Measurements from ENCODE around the gene JAM3.

The JAM3 gene

DNA sequence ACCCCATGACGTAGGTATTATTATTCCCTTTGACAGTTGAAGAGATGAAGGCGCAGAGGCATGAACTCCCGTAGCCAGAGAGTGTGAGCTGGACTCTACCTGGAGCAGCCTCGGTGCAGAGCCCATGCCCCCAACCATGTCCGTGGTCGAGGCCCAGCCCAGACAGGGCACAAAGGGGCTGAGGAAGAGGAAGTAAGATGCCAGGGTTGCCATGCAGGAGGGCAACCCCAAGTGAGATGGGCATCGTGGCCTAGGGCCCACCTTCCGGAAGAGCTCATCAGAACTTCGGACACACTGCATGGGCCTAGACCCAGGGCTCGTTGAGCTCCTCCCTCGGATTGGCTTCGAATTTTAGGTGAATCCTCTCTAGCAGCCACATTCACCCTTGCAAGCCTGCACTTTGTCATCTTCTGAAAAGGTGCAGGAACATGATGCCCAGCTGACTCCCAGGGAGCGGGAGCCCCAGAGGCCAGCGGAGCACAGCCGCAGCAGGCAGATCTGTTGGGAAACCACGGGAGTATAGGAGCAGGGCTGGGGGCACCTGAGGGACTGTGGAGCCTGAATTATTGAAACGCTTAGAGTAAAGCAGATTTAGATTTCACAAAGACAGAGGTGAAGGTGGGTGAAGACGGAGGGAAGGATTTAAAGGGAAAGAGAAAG is 29.0 kb upstream of the JAM3 start:
- Histone ChIP-seq H3K36me3 (ENCODE audit: control insufficient read depth, insufficient read depth, low read length) (no peaks in the 10 kb centered on the region), H3K27me3 (replicated peaks; ENCODE audit: control insufficient read depth, insufficient read depth, low read length, poor library complexity, severe bottlenecking) (no peaks in the 10 kb centered on the region), H3K9me3 (ENCODE audit: control insufficient read depth, low read length) (no peaks in the 10 kb centered on the region), H3K4me3 (ENCODE audit: insufficient read depth, low read depth, low read length, poor library complexity, severe bottlenecking) (no peak overlapping the region), H3K27ac (ENCODE audit: insufficient read depth, low read length, poor library complexity, severe bottlenecking) (no peak overlapping the region), H3K4me1 (ENCODE audit: control insufficient read depth, insufficient read depth, low read length, poor library complexity, severe bottlenecking) (peaks cover 8% of the 10 kb centered on the region)
- DNase-seq = no peak

DNA sequence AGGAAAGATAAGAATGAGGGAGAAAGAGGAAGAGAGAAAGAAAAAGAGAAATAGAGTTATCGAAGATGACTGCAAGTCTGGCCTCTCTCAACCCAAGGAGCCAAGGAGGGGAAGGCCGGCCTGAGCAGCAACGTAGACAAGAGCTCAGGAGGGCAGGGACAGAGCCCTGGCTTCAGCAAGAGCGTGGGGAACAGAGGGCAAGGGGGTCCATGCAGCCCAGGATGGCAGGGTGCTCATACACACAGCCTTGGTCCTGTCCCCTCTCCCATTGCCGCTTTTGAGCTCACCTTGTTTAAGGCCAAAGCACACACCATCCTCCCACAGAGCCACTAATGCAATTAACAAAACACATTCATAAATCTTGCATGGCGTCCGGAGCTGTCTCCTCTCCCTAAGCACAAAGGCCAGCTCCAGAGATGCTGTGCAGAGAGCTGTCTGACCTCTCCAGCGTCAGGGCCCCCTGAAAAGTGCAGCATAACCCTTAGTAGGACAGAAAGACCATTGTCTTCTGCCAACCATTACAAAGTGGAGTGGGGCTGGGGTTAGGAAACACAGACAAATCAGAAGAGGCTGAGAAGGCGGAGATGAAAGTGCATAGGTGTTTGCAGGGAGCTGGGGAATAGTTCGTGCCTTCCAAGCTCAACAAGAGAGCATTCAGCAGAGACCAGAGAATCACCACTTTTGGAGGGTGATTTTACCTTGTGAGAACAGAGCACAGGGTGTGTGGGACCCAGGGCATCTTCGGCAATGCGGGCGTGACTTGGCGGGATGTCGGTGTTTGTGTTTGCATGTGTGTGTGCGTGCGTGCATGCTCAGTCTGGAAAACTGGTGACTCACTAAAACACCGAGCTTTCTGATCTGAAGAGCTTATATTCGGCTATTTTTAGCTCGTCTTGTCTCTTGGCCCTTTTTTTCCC is 28.2 kb upstream of the JAM3 start:
- Histone ChIP-seq H3K27ac (ENCODE audit: insufficient read depth, low read length, poor library complexity, severe bottlenecking) (no peak overlapping the region), H3K27me3 (replicated peaks; ENCODE audit: control insufficient read depth, insufficient read depth, low read length, poor library complexity, severe bottlenecking) (no peaks in the 10 kb centered on the region), H3K4me1 (ENCODE audit: control insufficient read depth, insufficient read depth, low read length, poor library complexity, severe bottlenecking) (peaks cover 8% of the 10 kb centered on the region), H3K4me3 (ENCODE audit: insufficient read depth, low read depth, low read length, poor library complexity, severe bottlenecking) (no peak overlapping the region), H3K36me3 (ENCODE audit: control insufficient read depth, insufficient read depth, low read length) (no peaks in the 10 kb centered on the region), H3K9me3 (ENCODE audit: control insufficient read depth, low read length) (no peaks in the 10 kb centered on the region)
- no peak for DNase-seq

GRCh38 chr11:134041349-134041748 is 27.5 kb upstream of the JAM3 start:
- H3K36me3 ChIP-seq (ENCODE audit: control insufficient read depth, insufficient read depth, low read length) = no peaks in the 10 kb centered on the region
- no peaks in the 10 kb centered on the region for H3K9me3 ChIP-seq (ENCODE audit: control insufficient read depth, low read length)
- H3K27ac ChIP-seq (ENCODE audit: insufficient read depth, low read length, poor library complexity, severe bottlenecking) = no peak overlapping the region
- peaks cover 8% of the 10 kb centered on the region for H3K4me1 ChIP-seq (ENCODE audit: control insufficient read depth, insufficient read depth, low read length, poor library complexity, severe bottlenecking)
- H3K27me3 ChIP-seq (replicated peaks; ENCODE audit: control insufficient read depth, insufficient read depth, low read length, poor library complexity, severe bottlenecking) = no peaks in the 10 kb centered on the region
- DNase-seq = no peak
- no peak overlapping the region for H3K4me3 ChIP-seq (ENCODE audit: insufficient read depth, low read depth, low read length, poor library complexity, severe bottlenecking)

- Histone ChIP-seq H3K36me3 (ENCODE audit: control insufficient read depth, insufficient read depth, low read length) (no peaks in the 10 kb centered on the region), H3K4me3 (ENCODE audit: insufficient read depth, low read depth, low read length, poor library complexity, severe bottlenecking) (no peak overlapping the region), H3K27me3 (replicated peaks; ENCODE audit: control insufficient read depth, insufficient read depth, low read length, poor library complexity, severe bottlenecking) (no peaks in the 10 kb centered on the region), H3K9me3 (ENCODE audit: control insufficient read depth, low read length) (no peaks in the 10 kb centered on the region), H3K27ac (ENCODE audit: insufficient read depth, low read length, poor library complexity, severe bottlenecking) (no peak overlapping the region), H3K4me1 (ENCODE audit: control insufficient read depth, insufficient read depth, low read length, poor library complexity, severe bottlenecking) (peaks cover 6% of the 10 kb centered on the region)
- no peak for DNase-seq
Measured at GRCh38 chr11:134041791-134042696, 26.8 kb upstream of the JAM3 start.

GRCh38 chr11:134043821-134044420 is 25.0 kb upstream of the JAM3 start:
- no peak for DNase-seq

GRCh38 chr11:134044514-134045284 is 24.2 kb upstream of the JAM3 start:
- Histone ChIP-seq H3K36me3 (ENCODE audit: control insufficient read depth, insufficient read depth, low read length) (no peaks in the 10 kb centered on the region), H3K4me3 (ENCODE audit: insufficient read depth, low read depth, low read length, poor library complexity, severe bottlenecking) (no peak overlapping the region), H3K4me1 (ENCODE audit: control insufficient read depth, insufficient read depth, low read length, poor library complexity, severe bottlenecking) (no peaks in the 10 kb centered on the region), H3K9me3 (ENCODE audit: control insufficient read depth, low read length) (no peaks in the 10 kb centered on the region), H3K27me3 (replicated peaks; ENCODE audit: control insufficient read depth, insufficient read depth, low read length, poor library complexity, severe bottlenecking) (no peaks in the 10 kb centered on the region), H3K27ac (ENCODE audit: insufficient read depth, low read length, poor library complexity, severe bottlenecking) (no peak overlapping the region)
- no peak for DNase-seq

More at GRCh38 chr11:134043821-134044420, 25.0 kb upstream of the JAM3 start:
- Histone ChIP-seq H3K27ac (ENCODE audit: insufficient read depth, low read length, poor library complexity, severe bottlenecking) (no peak overlapping the region), H3K36me3 (ENCODE audit: control insufficient read depth, insufficient read depth, low read length) (no peaks in the 10 kb centered on the region), H3K9me3 (ENCODE audit: control insufficient read depth, low read length) (no peaks in the 10 kb centered on the region), H3K4me1 (ENCODE audit: control insufficient read depth, insufficient read depth, low read length, poor library complexity, severe bottlenecking) (no peaks in the 10 kb centered on the region), H3K27me3 (replicated peaks; ENCODE audit: control insufficient read depth, insufficient read depth, low read length, poor library complexity, severe bottlenecking) (no peaks in the 10 kb centered on the region), H3K4me3 (ENCODE audit: insufficient read depth, low read depth, low read length, poor library complexity, severe bottlenecking) (no peak overlapping the region)

DNA sequence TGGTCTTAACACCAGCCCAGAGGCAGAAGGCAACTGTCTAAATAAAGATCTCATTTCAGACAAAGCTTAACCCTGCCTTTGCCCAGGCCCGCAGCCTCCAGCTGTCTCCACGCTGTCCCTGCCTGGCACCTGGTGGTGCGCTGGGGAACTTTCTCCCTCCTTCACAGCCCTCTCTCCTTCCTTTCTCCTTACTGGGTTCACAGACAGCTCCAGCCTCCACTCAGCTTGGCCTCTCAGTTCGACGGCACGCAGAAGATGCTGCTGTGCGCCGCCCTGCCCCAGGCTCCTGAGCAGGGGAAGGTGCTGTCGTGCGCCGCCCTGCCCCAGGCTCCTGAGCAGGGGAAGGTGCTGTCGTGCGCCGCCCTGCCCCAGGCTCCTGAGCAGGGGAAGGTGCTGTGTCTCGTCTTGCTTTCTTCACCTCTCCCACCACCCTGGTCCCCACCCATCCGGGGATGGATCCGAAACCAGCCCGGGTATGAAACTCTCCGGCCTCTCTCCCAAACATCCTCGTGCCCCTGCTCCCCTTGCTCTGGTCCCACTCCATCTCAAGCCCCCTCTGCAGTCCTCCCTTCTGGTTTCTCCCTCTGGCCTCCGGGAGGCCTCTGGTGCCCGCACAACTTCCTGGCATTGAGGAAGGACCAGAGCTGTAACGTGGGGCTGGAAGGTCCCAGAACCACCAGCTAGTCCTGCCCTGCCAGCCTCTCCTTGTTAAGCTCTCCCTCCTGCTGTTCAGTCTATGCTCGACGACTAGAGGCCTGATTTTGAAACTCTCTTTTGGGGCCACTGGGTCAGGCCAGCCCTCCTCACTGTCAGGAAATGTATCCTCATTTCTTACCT is 22.9 kb upstream of the JAM3 start:
- Histone ChIP-seq H3K36me3 (ENCODE audit: control insufficient read depth, insufficient read depth, low read length) (no peaks in the 10 kb centered on the region), H3K4me1 (ENCODE audit: control insufficient read depth, insufficient read depth, low read length, poor library complexity, severe bottlenecking) (peaks cover 3% of the 10 kb centered on the region), H3K4me3 (ENCODE audit: insufficient read depth, low read depth, low read length, poor library complexity, severe bottlenecking) (no peak overlapping the region), H3K27ac (ENCODE audit: insufficient read depth, low read length, poor library complexity, severe bottlenecking) (no peak overlapping the region), H3K27me3 (replicated peaks; ENCODE audit: control insufficient read depth, insufficient read depth, low read length, poor library complexity, severe bottlenecking) (no peaks in the 10 kb centered on the region), H3K9me3 (ENCODE audit: control insufficient read depth, low read length) (no peaks in the 10 kb centered on the region)
- no peak for DNase-seq

- H3K4me1 ChIP-seq (ENCODE audit: control insufficient read depth, insufficient read depth, low read length, poor library complexity, severe bottlenecking) = peaks cover 3% of the 10 kb centered on the region
- no peaks in the 10 kb centered on the region for H3K9me3 ChIP-seq (ENCODE audit: control insufficient read depth, low read length)
- H3K27ac ChIP-seq (ENCODE audit: insufficient read depth, low read length, poor library complexity, severe bottlenecking) = no peak overlapping the region
- no peak for DNase-seq
- H3K4me3 ChIP-seq (ENCODE audit: insufficient read depth, low read depth, low read length, poor library complexity, severe bottlenecking) = no peak overlapping the region
- H3K27me3 ChIP-seq (replicated peaks; ENCODE audit: control insufficient read depth, insufficient read depth, low read length, poor library complexity, severe bottlenecking) = no peaks in the 10 kb centered on the region
- no peaks in the 10 kb centered on the region for H3K36me3 ChIP-seq (ENCODE audit: control insufficient read depth, insufficient read depth, low read length)
Measured at GRCh38 chr11:134046681-134047449, 22.0 kb upstream of the JAM3 start.
